GM12865 (cell line): ENCODE measurements around the gene CCDC134.
A peak's percentile ranks its signal among the peaks of the same experiment; 100 is the strongest.

Experiments used
- DNase-seq: peaks from one replicate; pipeline ENCODE4 v3.0.0; 2010; ENCODE audit warnings: low read depth
- H3K4me3 ChIP-seq: 2 replicates; pipeline ENCODE4 v1.5.1; 2011; ENCODE audit warnings: mild to moderate bottlenecking, low read depth, low read length, control low read depth
- CTCF ChIP-seq: IDR thresholded peaks from 2 replicates; pipeline ENCODE4 v1.5.1; 2011; ENCODE audit warnings: low read length, control low read depth, low read depth, inconsistent platforms; ENCODE audit not compliant: insufficient read depth; ENCODE audit errors: missing control alignments

CCDC134 gene

GRCh38 chr22:41821471-41822316 lies 21.2 kb downstream of the CCDC134 start:
- no peak for DNase-seq
- TF ChIP-seq CTCF: no peak
- H3K4me3 ChIP-seq: no peak overlapping the region

GRCh38 chr22:41822317-41823057 lies 22.0 kb downstream of the CCDC134 start:
- H3K4me3 ChIP-seq: no peak overlapping the region
- DNase-seq: peak; percentile 67
- peak; percentile 34 for TF ChIP-seq CTCF

GRCh38 chr22:41823797-41824196 lies 23.3 kb downstream of the CCDC134 start:
- DNase-seq: no peak
- no peak overlapping the region for H3K4me3 ChIP-seq
- no peak for TF ChIP-seq CTCF

GRCh38 chr22:41825376-41825775 lies 24.9 kb downstream of the CCDC134 start:
- H3K4me3 ChIP-seq: no peak overlapping the region
- no peak for TF ChIP-seq CTCF
- no peak for DNase-seq

- no peak for DNase-seq
- no peak overlapping the region for H3K4me3 ChIP-seq
- TF ChIP-seq CTCF: no peak
Measured at GRCh38 chr22:41826021-41826420, 25.5 kb downstream of the CCDC134 start.

GRCh38 chr22:41826430-41827383 lies 26.2 kb downstream of the CCDC134 start:
- TF ChIP-seq CTCF: no peak
- no peak for DNase-seq
- H3K4me3 ChIP-seq: no peak overlapping the region
